Nucleus accumbens (tissue), 56 donors: ENCODE measurements around the gene SETBP1.
A peak's percentile ranks its signal among the peaks of the same experiment; 100 is the strongest.

Source experiments
- DNase-seq, 56 donors: peaks; one replicate each; lab custom pipeline; 2025; lab: John Stamatoyannopoulos, UW

The SETBP1 gene

GRCh38 chr18:44805643-44806042 is 125.0 kb downstream of the SETBP1 start:
- no peak for DNase-seq

GRCh38 chr18:44807766-44808165 is 127.1 kb downstream of the SETBP1 start:
- no peak for DNase-seq

- DNase-seq, result no peak
Observed at GRCh38 chr18:44811572-44812125, 131.0 kb downstream of the SETBP1 start.

DNA sequence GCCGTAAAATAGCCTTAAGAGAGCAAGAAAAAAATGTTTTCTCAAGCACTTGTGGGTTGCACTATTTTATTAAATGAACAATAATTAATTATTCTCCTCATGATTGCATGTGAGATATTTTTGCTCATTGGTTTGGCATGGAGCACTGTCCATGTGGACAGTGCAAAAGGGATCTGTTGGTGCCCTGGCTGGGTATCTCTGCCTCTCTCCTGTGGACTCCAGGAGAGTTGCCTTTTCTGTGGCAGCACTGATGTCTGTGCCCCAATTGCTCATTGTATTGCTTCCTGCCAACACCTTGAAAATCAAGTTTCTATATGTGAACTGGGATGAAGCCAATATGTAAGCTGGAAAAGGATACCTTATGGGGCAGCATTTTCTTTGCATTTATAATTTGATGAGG is 131.7 kb downstream of the SETBP1 start:
- no peak for DNase-seq

GRCh38 chr18:44813586-44813985 is 132.9 kb downstream of the SETBP1 start:
- DNase-seq, result no peak

DNA sequence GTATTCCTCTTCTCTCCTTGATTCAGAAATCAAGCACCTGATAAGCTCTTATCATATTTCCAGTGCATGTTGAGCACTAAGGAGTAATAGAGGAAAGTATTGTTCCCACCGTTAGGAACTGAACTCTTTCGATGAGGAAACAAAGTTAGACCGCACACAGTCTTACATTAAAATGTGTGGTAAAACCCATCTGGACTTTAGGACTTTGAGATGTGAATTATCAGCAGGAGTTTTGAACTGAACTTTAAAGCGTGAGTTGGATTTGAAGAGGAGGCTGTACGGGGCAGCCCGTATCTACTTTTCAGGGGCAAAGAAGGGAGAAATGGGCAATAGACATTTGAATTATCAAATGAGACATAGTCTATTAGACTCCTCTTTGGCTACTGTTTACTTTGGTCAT is 134.4 kb downstream of the SETBP1 start:
- no peak for DNase-seq

DNA sequence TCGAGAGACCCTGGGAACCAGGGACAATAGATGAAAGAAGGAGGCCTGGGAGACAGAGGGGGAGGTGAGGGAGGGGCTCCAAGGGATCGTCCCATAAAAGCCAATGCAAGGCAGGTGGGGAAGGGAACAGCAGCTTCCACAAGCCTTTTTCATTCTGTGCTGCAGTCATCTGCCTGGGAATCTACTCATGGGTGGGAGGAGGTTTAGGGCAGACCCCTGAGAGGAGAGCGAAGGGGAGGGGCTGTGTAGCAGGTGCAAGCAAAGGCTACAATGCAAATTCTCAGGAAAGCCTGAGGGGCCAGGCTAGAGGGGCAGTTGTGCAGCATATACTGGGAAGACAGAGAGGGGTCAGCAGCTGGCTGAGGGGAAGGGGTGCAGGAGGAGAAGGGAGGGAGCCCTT is 135.4 kb downstream of the SETBP1 start:
- DNase-seq, result no peak

GRCh38 chr18:44816477-44816876 is 135.8 kb downstream of the SETBP1 start:
- peak in 7 of 56 donors; percentile 4 to 33 (median 15) for DNase-seq

GRCh38 chr18:44817831-44818473 is 137.3 kb downstream of the SETBP1 start:
- DNase-seq, result no peak

DNA sequence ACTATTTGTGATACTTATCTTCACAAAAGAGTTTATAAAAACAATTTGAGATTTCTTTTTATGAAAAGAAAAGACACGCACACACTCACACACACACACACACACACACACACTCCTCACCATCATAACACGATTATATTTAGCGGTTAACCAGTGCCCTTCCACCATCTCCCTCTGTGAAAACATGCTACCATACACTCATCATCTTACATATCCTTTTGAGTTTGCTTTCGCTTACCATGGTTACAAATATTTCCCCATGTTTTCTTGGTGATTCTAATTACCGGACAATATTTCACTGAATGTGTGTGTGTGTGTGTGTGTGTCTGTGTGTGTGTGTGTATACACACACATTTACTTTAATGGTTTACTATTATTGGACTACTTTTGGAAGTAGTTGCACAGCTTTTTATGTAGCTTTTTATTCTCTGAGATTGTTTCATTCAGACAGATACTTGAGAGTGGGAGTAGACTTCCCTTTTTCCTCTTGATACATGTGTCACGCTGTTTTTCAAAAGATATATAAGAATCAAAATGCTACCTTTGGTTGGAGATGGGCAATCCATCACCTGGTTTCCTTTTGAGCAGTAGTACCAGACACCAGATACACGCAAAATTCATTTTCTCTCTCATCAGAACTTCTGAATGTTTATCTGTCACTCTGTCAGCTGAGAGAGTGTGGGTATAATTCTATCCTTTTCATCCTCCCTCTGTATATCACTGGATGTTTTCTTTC is 138.1 kb downstream of the SETBP1 start:
- no peak for DNase-seq

DNA sequence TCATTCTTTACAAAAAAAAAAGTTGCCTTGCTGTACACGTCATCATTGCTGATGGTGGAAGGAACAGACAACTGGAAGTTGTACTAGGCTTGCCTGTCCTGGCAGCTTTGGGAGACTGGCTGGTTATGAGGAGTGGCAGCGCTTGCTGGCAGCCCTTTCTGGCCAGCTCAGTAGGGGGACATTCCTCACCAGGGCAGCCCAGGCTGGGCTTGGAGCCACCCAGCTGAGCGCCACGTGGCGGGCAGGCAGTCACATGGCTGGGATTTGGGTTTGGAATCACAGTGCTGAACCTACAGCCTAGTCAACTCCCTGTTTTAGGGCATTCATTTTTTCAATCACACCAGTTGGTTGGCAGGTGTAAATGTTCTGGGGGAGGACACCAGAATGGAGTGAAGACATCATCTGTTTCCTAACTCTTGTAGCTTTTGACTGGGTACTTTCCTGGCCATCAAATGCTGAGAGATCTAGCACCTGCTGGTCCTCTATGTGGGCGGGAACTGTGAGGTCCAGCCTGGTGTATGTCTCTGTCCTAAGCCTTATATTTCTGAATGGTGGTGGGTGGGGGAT is 139.3 kb downstream of the SETBP1 start:
- peak in 31 of 56 donors; percentile 2 to 69 (median 23) for DNase-seq

GRCh38 chr18:44821924-44822323 is 141.2 kb downstream of the SETBP1 start:
- no peak for DNase-seq

DNA sequence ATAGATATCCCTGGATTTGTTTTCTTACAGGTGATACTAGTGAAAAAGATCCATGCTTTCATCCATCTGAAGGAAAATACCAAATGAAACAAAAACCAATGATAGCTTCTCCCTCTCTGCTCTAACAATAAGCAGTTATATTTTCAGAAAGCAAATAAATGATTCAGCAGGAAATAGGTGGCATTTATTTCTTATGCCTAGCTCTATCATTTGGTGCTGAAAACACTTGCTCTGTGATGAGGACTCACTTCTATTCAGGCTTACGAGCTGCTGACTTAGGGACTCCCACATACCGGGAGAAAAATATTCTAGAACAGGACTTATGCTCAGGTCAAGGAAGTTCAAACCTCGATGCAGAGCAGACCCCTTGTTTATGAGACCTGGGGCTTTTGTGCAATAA is 142.6 kb downstream of the SETBP1 start:
- no peak for DNase-seq

DNA sequence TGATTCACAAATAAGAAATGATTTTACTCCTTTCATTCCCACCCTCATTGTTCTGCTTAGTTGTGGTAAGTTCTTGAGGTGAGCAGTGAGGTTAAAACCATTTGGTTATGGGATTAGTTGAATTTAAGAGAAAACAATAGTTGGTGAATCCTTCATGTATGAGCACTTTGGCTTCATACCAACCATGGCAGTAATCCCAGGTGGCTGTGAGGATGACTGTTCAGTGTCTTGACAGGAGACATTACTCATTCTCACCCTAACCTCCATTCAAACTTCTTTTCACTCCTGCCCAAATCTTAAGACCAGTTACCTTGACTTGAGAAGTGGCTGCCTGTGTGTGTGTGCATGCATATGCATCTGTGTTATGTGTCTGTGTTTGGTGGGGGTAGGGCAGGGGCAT is 143.1 kb downstream of the SETBP1 start:
- no peak for DNase-seq

GRCh38 chr18:44824884-44825283 is 144.2 kb downstream of the SETBP1 start:
- no peak for DNase-seq

DNA sequence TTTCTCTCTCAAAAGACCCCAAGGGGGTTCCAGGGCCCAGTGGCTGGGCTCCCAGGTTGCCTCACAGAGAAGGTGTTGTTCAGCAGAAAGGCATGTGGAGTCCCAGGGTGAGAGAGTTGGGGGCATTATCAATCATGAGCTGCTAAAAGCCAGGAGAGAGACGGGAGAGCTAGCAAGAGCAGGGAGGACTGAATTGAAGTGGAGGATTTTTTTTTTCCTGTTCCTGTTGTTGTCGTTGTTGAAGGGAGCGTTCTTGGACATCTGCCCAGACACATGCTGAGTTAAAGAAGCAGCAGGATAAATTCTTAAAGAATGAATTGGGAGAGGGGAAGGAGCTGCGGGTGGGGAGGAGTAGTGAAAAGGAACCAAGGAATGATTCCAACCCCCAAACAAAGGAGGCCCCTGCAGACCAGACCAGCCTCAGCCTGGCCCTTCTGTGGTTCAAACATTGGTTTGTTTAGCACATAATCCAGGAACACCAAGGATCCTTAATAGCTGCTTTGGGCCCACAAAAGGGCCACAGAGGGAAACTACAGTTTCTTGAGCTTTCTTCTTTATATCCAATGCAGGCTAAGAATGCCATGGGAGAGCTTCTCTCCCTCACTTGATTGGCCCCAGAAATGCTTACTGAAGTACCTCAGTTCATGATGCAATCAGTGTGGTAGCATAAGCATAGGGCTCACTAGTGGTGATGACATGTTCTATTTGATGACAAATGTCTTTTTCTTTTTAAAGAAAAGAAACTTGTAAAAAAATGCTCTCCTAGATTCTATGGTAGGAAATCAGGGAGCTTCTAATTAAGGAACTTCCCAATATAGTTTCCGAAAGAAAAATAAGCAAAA is 146.0 kb downstream of the SETBP1 start:
- DNase-seq, result peak in 31 of 56 donors; percentile 4 to 79 (median 26)

DNA sequence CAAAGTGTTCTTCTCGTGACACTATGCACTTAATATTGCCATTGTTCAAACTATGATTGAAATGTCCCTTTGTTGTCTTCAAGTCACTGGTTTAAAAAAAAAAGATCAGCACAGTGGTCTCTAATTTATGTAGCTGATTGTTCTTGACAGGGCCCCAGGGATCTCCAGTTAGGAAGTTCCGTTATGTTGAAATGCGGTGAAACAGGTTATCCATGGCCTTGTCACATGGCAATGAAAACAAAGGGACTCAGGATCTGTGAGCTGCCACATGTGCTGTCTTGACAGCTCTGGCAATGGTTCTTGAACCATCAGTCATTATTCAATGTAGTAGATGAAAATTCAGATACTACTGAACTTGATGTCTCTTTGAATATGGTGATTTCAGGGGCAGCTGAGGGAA is 147.4 kb downstream of the SETBP1 start:
- DNase-seq, result no peak

DNA sequence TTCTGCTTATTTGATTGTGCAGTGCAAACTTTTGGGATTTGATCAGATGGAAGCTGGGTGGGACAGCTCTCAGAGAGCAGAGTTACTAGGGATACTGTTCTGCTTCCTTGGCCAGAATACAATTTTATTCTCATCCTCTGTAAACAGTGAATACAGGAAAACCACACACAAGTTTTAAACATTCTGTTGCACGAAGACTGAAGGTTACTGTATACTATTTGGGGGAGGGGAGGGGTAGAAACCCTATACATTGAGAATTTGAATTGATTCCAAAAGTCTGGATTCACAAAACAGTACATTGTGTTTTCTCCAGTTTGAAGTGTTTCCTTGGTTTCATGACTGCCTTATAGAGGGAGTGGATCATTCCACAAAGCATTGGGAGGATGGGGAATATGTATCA is 149.9 kb downstream of the SETBP1 start:
- DNase-seq, result no peak

DNA sequence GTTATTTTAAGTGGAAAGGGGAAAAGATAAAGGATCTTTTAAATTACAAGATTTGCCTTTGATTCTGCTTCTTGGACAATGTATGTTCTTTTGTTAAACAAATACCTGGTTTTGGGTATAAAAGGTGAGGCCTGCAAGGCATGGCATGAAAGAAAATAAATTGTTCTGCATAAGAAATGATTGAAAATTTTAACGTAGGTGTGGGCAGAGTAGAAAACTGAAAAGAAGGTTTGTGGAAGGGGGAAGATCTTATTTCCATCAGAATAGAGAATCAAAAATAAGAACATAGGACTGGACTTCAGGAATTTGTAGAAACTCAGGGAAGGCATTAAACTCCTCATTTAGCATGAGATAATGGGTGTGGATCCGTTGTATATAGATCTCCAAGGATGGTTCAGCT is 153.1 kb downstream of the SETBP1 start:
- no peak for DNase-seq

- no peak for DNase-seq
Observed at GRCh38 chr18:44834867-44835469, 154.3 kb downstream of the SETBP1 start.
